Measurements from ENCODE around the gene ZNF575.

ZNF575 gene

DNA sequence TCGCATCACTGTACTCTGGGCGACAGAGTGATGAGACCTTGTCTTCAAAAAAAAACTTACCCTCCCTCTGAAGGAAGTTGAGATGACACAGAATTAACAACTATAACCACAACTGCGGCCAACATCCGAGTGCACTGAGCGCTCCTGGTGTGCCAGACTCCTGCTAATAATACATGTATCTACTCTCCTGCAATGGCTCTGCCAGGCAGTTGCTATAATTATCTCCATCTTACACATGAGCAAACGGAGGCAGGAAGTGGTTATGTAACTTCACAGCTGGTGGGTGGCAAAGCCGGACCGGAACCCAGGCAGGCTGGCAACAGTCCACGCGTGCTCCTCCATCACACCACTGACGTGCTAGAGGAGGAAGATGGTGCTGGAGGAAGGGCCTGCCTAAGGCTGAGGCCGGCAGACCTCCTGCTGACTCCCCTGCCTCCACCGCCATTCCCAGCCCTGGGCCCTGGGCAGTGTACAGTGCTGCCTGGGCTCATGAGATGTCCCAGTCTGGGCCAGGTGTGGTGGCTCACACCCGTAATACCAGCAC is 29.8 kb downstream of the ZNF575 start:
- Histone ChIP-seq H2AFZ (ENCODE audit: low read depth) (no peak overlapping the region), H3K27me3 (ENCODE audit: insufficient read depth, low read depth) (no peaks in the 10 kb centered on the region), H3K9ac (no peak overlapping the region), H3K4me3 (IDR thresholded peaks at IDR 0.05; ENCODE audit: insufficient read depth, low read depth, low read length) (no peak overlapping the region), H3K36me3 (ENCODE audit: insufficient read depth) (no peaks in the 10 kb centered on the region), H3K4me1 (ENCODE audit: low read depth, poor library complexity, severe bottlenecking) (no peaks in the 10 kb centered on the region), H3K27ac (no peak overlapping the region), H3K79me2 (ENCODE audit: insufficient read depth, low read depth) (no peaks in the 10 kb centered on the region), H4K20me1 (ENCODE audit: insufficient read depth) (no peaks in the 10 kb centered on the region), H3K4me2 (no peak overlapping the region)
- TF ChIP-seq, protein P1, sequence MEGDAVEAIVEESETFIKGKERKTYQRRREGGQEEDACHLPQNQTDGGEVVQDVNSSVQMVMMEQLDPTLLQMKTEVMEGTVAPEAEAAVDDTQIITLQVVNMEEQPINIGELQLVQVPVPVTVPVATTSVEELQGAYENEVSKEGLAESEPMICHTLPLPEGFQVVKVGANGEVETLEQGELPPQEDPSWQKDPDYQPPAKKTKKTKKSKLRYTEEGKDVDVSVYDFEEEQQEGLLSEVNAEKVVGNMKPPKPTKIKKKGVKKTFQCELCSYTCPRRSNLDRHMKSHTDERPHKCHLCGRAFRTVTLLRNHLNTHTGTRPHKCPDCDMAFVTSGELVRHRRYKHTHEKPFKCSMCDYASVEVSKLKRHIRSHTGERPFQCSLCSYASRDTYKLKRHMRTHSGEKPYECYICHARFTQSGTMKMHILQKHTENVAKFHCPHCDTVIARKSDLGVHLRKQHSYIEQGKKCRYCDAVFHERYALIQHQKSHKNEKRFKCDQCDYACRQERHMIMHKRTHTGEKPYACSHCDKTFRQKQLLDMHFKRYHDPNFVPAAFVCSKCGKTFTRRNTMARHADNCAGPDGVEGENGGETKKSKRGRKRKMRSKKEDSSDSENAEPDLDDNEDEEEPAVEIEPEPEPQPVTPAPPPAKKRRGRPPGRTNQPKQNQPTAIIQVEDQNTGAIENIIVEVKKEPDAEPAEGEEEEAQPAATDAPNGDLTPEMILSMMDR (conservative IDR thresholded peaks at IDR 0.05; ENCODE audit: low read depth, low read length), result no peak

DNA sequence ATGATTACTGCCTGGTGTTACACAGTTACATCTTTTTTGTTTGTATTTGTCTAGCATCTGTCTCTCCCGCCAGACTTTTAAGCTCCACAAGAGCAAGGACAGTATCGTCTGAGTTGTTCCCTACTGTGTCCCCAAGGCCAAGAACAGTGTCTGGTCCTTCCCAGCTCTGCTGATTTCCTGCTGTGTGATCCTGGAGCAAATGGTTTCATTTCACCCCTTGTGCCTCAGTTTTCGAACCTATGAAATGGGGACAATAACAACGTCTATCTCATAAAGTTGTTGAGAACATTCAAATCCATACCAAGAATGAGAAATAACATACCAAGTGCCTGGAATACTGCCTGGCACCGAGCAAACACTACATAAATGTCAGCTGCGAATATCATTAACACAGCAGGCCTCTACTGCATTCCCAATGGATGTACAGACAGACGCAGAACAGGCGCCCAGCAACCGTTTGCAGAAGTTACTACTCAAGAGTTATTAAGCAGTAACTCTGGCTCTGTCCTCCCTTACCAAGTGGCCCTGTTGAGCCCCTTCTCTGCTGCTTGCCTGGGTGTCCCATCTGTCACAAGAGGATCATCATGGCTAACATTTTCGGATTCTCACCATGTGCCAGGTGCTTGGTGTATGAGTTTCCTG is 30.9 kb downstream of the ZNF575 start:
- Histone ChIP-seq H3K9ac (no peak overlapping the region), H4K20me1 (ENCODE audit: insufficient read depth) (no peaks in the 10 kb centered on the region)

DNA sequence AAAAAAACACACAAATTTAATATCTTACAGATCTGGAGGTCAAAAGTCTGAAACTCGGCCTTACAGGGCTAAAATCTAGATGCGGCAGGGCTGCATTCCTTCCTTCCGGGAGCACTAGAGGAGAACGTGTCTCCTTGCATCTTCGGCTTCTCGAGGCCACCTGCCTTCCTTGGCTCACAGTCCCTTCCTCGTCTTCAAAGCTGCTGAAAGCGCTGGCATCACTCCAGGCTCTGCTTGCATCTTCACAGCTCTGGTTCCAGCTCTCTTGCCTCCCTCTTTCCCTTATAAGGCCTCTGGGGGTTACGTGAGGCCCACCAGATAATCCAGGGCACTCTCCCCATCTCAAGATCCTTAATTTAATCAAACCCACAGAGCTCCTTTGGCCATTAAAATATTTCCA is 31.8 kb downstream of the ZNF575 start:
- H3K4me1 ChIP-seq (ENCODE audit: low read depth, poor library complexity, severe bottlenecking), result peaks cover 3% of the 10 kb centered on the region

More for the DNA sequence above, 30.9 kb downstream of the ZNF575 start:
- no peaks in the 10 kb centered on the region for H3K79me2 ChIP-seq (ENCODE audit: insufficient read depth, low read depth)
- H3K4me3 ChIP-seq (IDR thresholded peaks at IDR 0.05; ENCODE audit: insufficient read depth, low read depth, low read length), result no peak overlapping the region
- H2AFZ ChIP-seq (ENCODE audit: low read depth), result no peak overlapping the region
- no peaks in the 10 kb centered on the region for H3K27me3 ChIP-seq (ENCODE audit: insufficient read depth, low read depth)
- TF ChIP-seq, protein P1 (conservative IDR thresholded peaks at IDR 0.05; ENCODE audit: low read depth, low read length), result no peak
- H3K27ac ChIP-seq, result no peak overlapping the region
- no peaks in the 10 kb centered on the region for H3K36me3 ChIP-seq (ENCODE audit: insufficient read depth)
- no peak overlapping the region for H3K4me2 ChIP-seq
- H3K4me1 ChIP-seq (ENCODE audit: low read depth, poor library complexity, severe bottlenecking), result no peaks in the 10 kb centered on the region

DNA sequence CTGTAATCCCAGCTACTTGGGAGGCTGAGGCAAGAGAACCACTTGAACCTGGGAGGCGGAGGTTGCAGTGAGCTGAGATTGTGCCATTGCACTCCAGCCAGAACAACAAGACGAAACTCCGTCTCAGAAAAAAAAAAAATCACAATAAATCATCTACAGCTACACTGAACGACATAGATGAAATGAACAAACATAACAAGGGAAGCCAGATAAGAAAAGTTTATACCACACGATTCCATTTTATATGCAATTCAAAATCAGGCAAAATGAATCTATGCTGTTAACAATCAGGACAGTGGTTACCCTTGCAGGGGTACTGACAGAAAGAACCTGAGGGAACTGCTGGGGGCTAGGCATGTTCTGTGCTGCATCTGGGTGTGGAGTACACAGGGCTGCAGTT is 36.7 kb downstream of the ZNF575 start:
- no peak overlapping the region for H3K9ac ChIP-seq
- H3K36me3 ChIP-seq (ENCODE audit: insufficient read depth), result no peaks in the 10 kb centered on the region
- H3K4me1 ChIP-seq (ENCODE audit: low read depth, poor library complexity, severe bottlenecking), result peaks cover 17% of the 10 kb centered on the region
- no peak overlapping the region for H3K4me3 ChIP-seq (IDR thresholded peaks at IDR 0.05; ENCODE audit: insufficient read depth, low read depth, low read length)
- H2AFZ ChIP-seq (ENCODE audit: low read depth), result no peak overlapping the region
- H3K4me2 ChIP-seq, result no peak overlapping the region; the same call in 1 of the 2 replicates
- peak overlapping the region; percentile 26; the same call in 1 of the 2 replicates for H3K27ac ChIP-seq
- peaks cover 5% of the 10 kb centered on the region; the same call in 1 of the 2 replicates for H3K79me2 ChIP-seq (ENCODE audit: insufficient read depth, low read depth)
- TF ChIP-seq, protein P1 (conservative IDR thresholded peaks at IDR 0.05; ENCODE audit: low read depth, low read length), result no peak
- H3K27me3 ChIP-seq (ENCODE audit: insufficient read depth, low read depth), result no peaks in the 10 kb centered on the region
- H4K20me1 ChIP-seq (ENCODE audit: insufficient read depth), result no peaks in the 10 kb centered on the region

More for the DNA sequence above, 31.8 kb downstream of the ZNF575 start:
- H3K4me2 ChIP-seq, result no peak overlapping the region
- no peaks in the 10 kb centered on the region for H4K20me1 ChIP-seq (ENCODE audit: insufficient read depth)
- no peak overlapping the region for H3K4me3 ChIP-seq (IDR thresholded peaks at IDR 0.05; ENCODE audit: insufficient read depth, low read depth, low read length)
- TF ChIP-seq, protein P1 (conservative IDR thresholded peaks at IDR 0.05; ENCODE audit: low read depth, low read length), result no peak
- 0 out of 2 replicates have a peak, but pooled peaks cover 3% of the 10 kb centered on the region for H3K79me2 ChIP-seq (ENCODE audit: insufficient read depth, low read depth)
- no peaks in the 10 kb centered on the region for H3K36me3 ChIP-seq (ENCODE audit: insufficient read depth)
- no peak overlapping the region for H3K9ac ChIP-seq
- no peaks in the 10 kb centered on the region for H3K27me3 ChIP-seq (ENCODE audit: insufficient read depth, low read depth)
- H3K27ac ChIP-seq, result no peak overlapping the region
- no peak overlapping the region for H2AFZ ChIP-seq (ENCODE audit: low read depth)

All from KMS-11 (cell line).